Kidney (tissue), 14 donors: Measurements from ENCODE around the gene ITPKB. TPM values are rescaled to one million over a fixed set of nuclear protein-coding genes. Genes with fewer than 3 reads are reported as not detected.

Experiments used
- DNase-seq, 5 donors: peaks; one replicate each; pipeline ENCODE4 v3.0.0-alpha.2; 2013 to 2020
- FAIRE-seq: peaks from 2 replicates; lab custom pipeline; 2012; peaks lifted over from hg19 to GRCh38; lab: Jason Lieb, UNC
- H3K27ac ChIP-seq, 2 donors: one replicate each; pipeline ENCODE4 v1.7.0; 2013; ENCODE audit warnings: low read depth in 2 of 2, low read length in 2 of 2, inconsistent platforms in 1 of 2
- H3K27me3 ChIP-seq: one replicate; pipeline ENCODE4 v1.7.1; 2013; ENCODE audit warnings: low read length, inconsistent platforms; ENCODE audit not compliant: control insufficient read depth, insufficient read depth
- H3K36me3 ChIP-seq, 3 donors: one replicate each; pipeline versions ENCODE4 v1.7.0 to v1.7.1; 2013; ENCODE audit warnings: low read length in 3 of 3, control low read depth in 1 of 3, inconsistent platforms in 1 of 3; ENCODE audit not compliant: insufficient read depth in 3 of 3, control insufficient read depth in 2 of 3
- H3K4me1 ChIP-seq, 3 donors: one replicate each; pipeline versions ENCODE4 v1.7.0 to v1.7.1; 2013; ENCODE audit warnings: low read length in 3 of 3, inconsistent platforms in 1 of 3, low read depth in 1 of 3; ENCODE audit not compliant: control insufficient read depth in 2 of 3, insufficient read depth in 2 of 3
- H3K4me3 ChIP-seq, 3 donors: one replicate each; pipeline versions ENCODE4 v1.7.0 to v1.8.1; 2013; ENCODE audit warnings: low read length in 3 of 3, control low read depth in 1 of 3, inconsistent platforms in 1 of 3
- H3K9ac ChIP-seq, 3 donors: one replicate each; pipeline versions ENCODE4 v1.7.0 to v1.7.1; 2013; ENCODE audit warnings: low read length in 3 of 3, control low read depth in 1 of 3, inconsistent platforms in 1 of 3
- H3K9me3 ChIP-seq, 3 donors: one replicate each; pipeline versions ENCODE4 v1.7.0 to v1.7.1; 2013; ENCODE audit warnings: low read length in 3 of 3, control low read depth in 1 of 3, inconsistent platforms in 1 of 3; ENCODE audit not compliant: control insufficient read depth in 2 of 3, insufficient read depth in 1 of 3
- CTCF ChIP-seq: IDR thresholded peaks from 3 replicates; pipeline ENCODE4 v1.5.1; 2012; ENCODE audit warnings: mild to moderate bottlenecking, moderate library complexity, borderline replicate concordance; ENCODE audit not compliant: insufficient read depth; ENCODE audit errors: extremely low read depth
- intact Hi-C: fragments of 100-400 bp; cut with DNase I; formaldehyde crosslinking; loops from one replicate; pipeline ENCODE4 v1.11.1; 2022
- polyA plus RNA-seq: library from polyadenylated mRNA; stranded (reverse); fragments of 350-450 nt; fragmentation: Illumina TruSeq; extraction: RNeasy Lipid Tissue Mini Kit (QIAGEN cat#74804); gene quantifications from one replicate; pipeline ENCODE4 v1.2.3, GENCODE V29; 2014; ENCODE audit warnings: low read depth, low replicate concordance; ENCODE audit not compliant: insufficient read depth
- total RNA-seq: library from RNA; stranded (reverse); fragmentation: NEBNext Ultra II Directional; extraction: Animal tissue kit (Norgen Biotek cat#: 25700); gene quantifications from one replicate; pipeline ENCODE4 v1.2.1, GENCODE V29; 2021
- donor health status: control.
- donor health status: control.
- donor health status: control.
- donor health status: control.
- donor health status: control.
- donor health status: DM: yes; HTN: yes; CAD: no.
- donor health status: Normal renal cell carcinoma (clear cell type).

Gene ITPKB
- total and polyA plus RNA-seq, 2 donors from 2014 or later = 20.2 to 39.3 TPM

- intact Hi-C loops = no loop called here
- Histone ChIP-seq H3K4me1 (peaks cover 7 to 40% (median 31%) of the 10 kb centered on the region in 3 donors), H3K27me3 (no peaks in the 10 kb centered on the region), H3K9ac (no peak overlapping the region), H3K4me3 (no peak overlapping the region), H3K27ac (no peak overlapping the region), H3K36me3 (no peaks in the 10 kb centered on the region), H3K9me3 (no peaks in the 10 kb centered on the region)
- FAIRE-seq (no peak), DNase-seq (peak in 1 of 5 donors; percentile 51)
- TF ChIP-seq CTCF = no peak
Observed at GRCh38 chr1:226666164-226666506, 72.9 kb downstream of the ITPKB start.

- Histone ChIP-seq H3K9ac (no peak overlapping the region), H3K4me1 (peaks cover 7 to 43% (median 35%) of the 10 kb centered on the region in 3 donors), H3K4me3 (no peak overlapping the region), H3K9me3 (no peaks in the 10 kb centered on the region), H3K27me3 (no peaks in the 10 kb centered on the region), H3K27ac (peak overlapping the region; percentile 63 to 87), H3K36me3 (no peaks in the 10 kb centered on the region)
- no peak for FAIRE-seq
- TF ChIP-seq CTCF = no peak
- intact Hi-C loops = no loop called here
- DNase-seq = peak in 1 of 5 donors; percentile 61
Observed at GRCh38 chr1:226665505-226666163, 73.4 kb downstream of the ITPKB start.

GRCh38 chr1:226664413-226665101, 74.5 kb downstream of the ITPKB start:
- no peak for FAIRE-seq
- H3K4me3 ChIP-seq = no peak overlapping the region
- H3K9me3 ChIP-seq = no peaks in the 10 kb centered on the region
- peak overlapping the region in 2 of 3 donors; percentile 34 to 60 for H3K9ac ChIP-seq
- TF ChIP-seq CTCF = no peak
- no peaks in the 10 kb centered on the region for H3K36me3 ChIP-seq
- peak in 3 of 5 donors; percentile 52 to 84 (median 75) for DNase-seq
- intact Hi-C loops = no loop called here
- no peaks in the 10 kb centered on the region for H3K27me3 ChIP-seq
- peaks cover 7 to 53% (median 41%) of the 10 kb centered on the region in 3 donors for H3K4me1 ChIP-seq
- peak overlapping the region; percentile 63 to 87 for H3K27ac ChIP-seq
